Fibroblast of villous mesenchyme (primary cell): ENCODE measurements around the gene ATL2. TPM values are rescaled to one million over a fixed set of nuclear protein-coding genes. Genes with fewer than 3 reads are reported as not detected.

Source experiments
- DNase-seq: peaks from one replicate; pipeline ENCODE4 v3.0.0-alpha.2; 2010; ENCODE audit warnings: low read depth
- H3K4me3 ChIP-seq: 2 replicates; pipeline ENCODE4 v1.5.1; 2011; ENCODE audit warnings: low read depth, mild to moderate bottlenecking, low read length
- CTCF ChIP-seq: IDR thresholded peaks from 2 replicates; pipeline ENCODE4 v1.5.1; 2012; ENCODE audit warnings: low read depth, mild to moderate bottlenecking, low read length; ENCODE audit not compliant: insufficient read depth
- total RNA-seq: library from RNA; depleted of rRNA; stranded (reverse); fragments of >200 nt; gene quantifications from 2 replicates; pipeline ENCODE4 v1.2.3, GENCODE V29; 2012

Gene ATL2
- total RNA-seq, 1 donor: 65.6 TPM

GRCh38 chr2:38406597-38407110, 29.6 kb upstream of the ATL2 start:
- TF ChIP-seq CTCF: no peak
- peak; percentile 93 for DNase-seq
- H3K4me3 ChIP-seq: no peak overlapping the region

- TF ChIP-seq CTCF: no peak
- no peak overlapping the region for H3K4me3 ChIP-seq
- no peak for DNase-seq
Measured at GRCh38 chr2:38405917-38406596, 29.0 kb upstream of the ATL2 start.

GRCh38 chr2:38400513-38400912, 23.4 kb upstream of the ATL2 start:
- no peak for DNase-seq
- TF ChIP-seq CTCF: no peak
- no peak overlapping the region for H3K4me3 ChIP-seq

- DNase-seq: no peak
- no peak overlapping the region for H3K4me3 ChIP-seq
- no peak for TF ChIP-seq CTCF
Measured at GRCh38 chr2:38398739-38399138, 21.7 kb upstream of the ATL2 start.

DNA sequence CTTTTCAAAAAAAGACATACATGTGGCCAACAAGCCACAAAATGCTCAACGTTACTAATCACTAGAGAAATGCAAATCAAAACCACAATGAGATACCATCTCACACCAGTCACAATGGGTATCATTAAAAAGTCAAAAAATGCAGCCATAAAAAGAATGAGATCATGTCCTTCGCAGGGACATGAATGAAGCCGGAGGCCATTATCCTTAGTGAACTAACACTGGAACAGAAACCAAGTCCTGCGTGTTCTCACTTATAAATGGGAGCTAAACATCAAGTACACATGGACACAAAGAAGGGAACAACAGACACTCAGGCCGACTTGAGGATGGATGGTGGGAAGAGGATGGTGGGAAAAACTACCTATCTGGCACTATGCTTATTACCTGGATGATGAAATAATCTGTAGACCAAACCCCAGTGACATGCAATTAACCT, 17.8 kb upstream of the ATL2 start:
- no peak for TF ChIP-seq CTCF
- no peak overlapping the region for H3K4me3 ChIP-seq
- DNase-seq: peak; percentile 82

DNA sequence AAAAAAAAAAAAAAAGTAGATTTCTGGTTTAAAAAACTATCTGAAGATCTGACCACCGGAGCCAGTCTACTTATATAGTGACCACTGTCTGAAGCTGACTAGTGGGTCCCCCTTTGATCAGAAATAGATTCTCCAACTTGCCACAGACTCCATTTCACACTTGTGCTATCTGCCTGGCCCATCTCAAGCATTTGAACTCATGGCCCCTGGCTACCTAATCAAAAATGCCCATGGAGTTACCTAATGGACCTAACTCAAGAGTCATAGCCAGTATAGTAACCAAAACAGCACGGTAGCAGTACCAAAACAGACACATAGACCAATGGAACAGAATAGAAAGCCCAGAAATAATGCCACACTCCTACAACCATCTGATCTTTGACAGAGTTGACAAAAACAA, 17.0 kb upstream of the ATL2 start:
- no peak for TF ChIP-seq CTCF
- no peak overlapping the region for H3K4me3 ChIP-seq
- no peak for DNase-seq

DNA sequence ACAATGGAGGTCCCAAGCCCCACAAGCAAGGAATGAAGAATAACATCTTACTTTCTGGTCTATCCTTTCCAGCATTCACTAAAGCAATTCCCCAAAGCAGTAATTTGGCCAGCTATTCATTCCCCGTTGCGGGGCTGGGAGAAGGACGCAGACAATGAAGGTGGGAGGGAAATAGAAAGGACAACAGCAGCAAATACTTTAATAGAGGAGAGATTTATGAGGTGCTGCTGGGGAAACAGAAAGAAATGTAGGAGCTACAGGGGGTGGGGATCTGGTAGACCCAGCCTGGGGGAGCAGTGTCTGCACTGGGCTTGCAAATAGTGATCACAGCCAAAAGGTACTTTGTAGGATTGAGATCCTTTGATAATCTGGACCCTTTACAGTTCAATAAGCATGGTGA, 13.9 kb upstream of the ATL2 start:
- no peak overlapping the region for H3K4me3 ChIP-seq
- no peak for DNase-seq
- TF ChIP-seq CTCF: no peak
